Measurements from ENCODE around the gene THOC2.

The THOC2 gene

GRCh38 chrX:123607806-123608205 is 125.0 kb downstream of the THOC2 start:
- TF ChIP-seq ZNF384 (IDR thresholded peaks at IDR 0.05) (no peak), NFRKB (IDR thresholded peaks at IDR 0.05) (no peak), SP1 (IDR thresholded peaks at IDR 0.05) (no peak)
- POLR2A ChIA-PET, result no interaction called here
- CTCF ChIA-PET, result no interaction called here
- no peak for DNase-seq (ENCODE audit: extremely low spot score)

DNA sequence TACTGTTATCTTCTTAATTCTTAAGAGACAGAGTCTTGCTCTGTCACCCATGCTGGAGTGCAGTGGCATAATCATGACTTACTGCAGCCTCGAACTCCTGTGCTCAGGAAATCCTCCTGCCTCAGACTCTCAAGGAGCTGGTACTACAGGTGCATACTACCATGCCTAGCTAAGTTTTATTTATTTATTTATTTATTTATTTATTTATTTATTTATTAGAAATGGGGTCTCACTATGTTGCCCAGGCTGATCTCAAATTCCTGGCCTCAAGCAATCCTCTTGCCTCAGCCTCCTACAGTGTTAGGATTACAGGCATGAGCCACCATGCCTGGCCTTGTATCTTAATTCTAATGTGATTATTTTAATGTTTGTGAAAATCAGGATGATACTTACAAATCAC is 125.6 kb downstream of the THOC2 start:
- DNase-seq (ENCODE audit: extremely low spot score), result no peak
- POLR2A ChIA-PET, result no interaction called here
- TF ChIP-seq L3MBTL2 (conservative IDR thresholded peaks at IDR 0.05), result no peak
- TF ChIP-seq CTBP1 (IDR thresholded peaks at IDR 0.05; ENCODE audit: borderline replicate concordance), result no peak
- no peak for TF ChIP-seq TARDBP (IDR thresholded peaks at IDR 0.05)
- no peak for TF ChIP-seq HDGF (IDR thresholded peaks at IDR 0.05; ENCODE audit: borderline replicate concordance)
- no peak for TF ChIP-seq NFRKB (IDR thresholded peaks at IDR 0.05)
- no peak for TF ChIP-seq BHLHE40 (IDR thresholded peaks at IDR 0.05; ENCODE audit: borderline replicate concordance)
- no peak for TF ChIP-seq FOXA1 (IDR thresholded peaks at IDR 0.05)
- no peak for TF ChIP-seq LEF1 (IDR thresholded peaks at IDR 0.05; ENCODE audit: borderline replicate concordance)
- TF ChIP-seq ELF4 (IDR thresholded peaks at IDR 0.05), result no peak
- no peak for TF ChIP-seq FOXM1 (IDR thresholded peaks at IDR 0.05; ENCODE audit: borderline replicate concordance)
- TF ChIP-seq FOXK2 (IDR thresholded peaks at IDR 0.05), result no peak
- no peak for TF ChIP-seq PKNOX1 (IDR thresholded peaks at IDR 0.05)
- no peak for TF ChIP-seq SP1 (IDR thresholded peaks at IDR 0.05)
- no peak for TF ChIP-seq ZNF384 (IDR thresholded peaks at IDR 0.05)
- no peak for TF ChIP-seq ARNT (IDR thresholded peaks at IDR 0.05)
- TF ChIP-seq SUZ12 (IDR thresholded peaks at IDR 0.05), result no peak
- CTCF ChIA-PET, result no interaction called here

GRCh38 chrX:123603491-123603890 is 129.4 kb downstream of the THOC2 start:
- CTCF ChIA-PET, result no interaction called here
- TF ChIP-seq TARDBP (IDR thresholded peaks at IDR 0.05) (no peak), FOXM1 (IDR thresholded peaks at IDR 0.05; ENCODE audit: borderline replicate concordance) (no peak), LEF1 (IDR thresholded peaks at IDR 0.05; ENCODE audit: borderline replicate concordance) (no peak), ELF4 (IDR thresholded peaks at IDR 0.05) (no peak), PKNOX1 (IDR thresholded peaks at IDR 0.05) (no peak), FOXK2 (IDR thresholded peaks at IDR 0.05) (no peak), SUZ12 (IDR thresholded peaks at IDR 0.05) (no peak), HDGF (IDR thresholded peaks at IDR 0.05; ENCODE audit: borderline replicate concordance) (no peak), SP1 (IDR thresholded peaks at IDR 0.05) (no peak)
- DNase-seq (ENCODE audit: extremely low spot score), result no peak
- POLR2A ChIA-PET, result no interaction called here

DNA sequence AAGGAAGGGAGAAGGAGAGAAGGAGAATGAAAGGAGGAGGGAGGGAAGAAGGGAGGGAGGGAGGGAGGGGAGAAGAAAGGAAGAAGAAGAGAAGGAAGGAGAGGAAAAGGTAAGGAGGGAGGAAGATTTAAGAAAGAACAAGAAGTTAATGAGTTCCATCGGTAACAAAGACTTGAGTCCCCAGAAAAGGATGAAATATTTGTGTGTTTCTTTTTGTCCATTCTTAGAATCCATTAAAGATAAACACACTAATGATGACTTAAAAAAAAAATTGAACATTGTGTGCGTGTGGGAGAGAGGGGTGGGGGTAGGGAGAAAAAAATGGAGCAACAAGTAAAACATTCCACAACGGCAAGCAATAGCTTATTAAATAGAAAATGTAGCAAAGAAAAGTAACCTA is 131.4 kb downstream of the THOC2 start:
- ChIA-PET CTCF (no interaction called here), POLR2A (no interaction called here)
- DNase-seq (ENCODE audit: extremely low spot score), result no peak
- no peak for TF ChIP-seq HDGF (IDR thresholded peaks at IDR 0.05; ENCODE audit: borderline replicate concordance)
- no peak for TF ChIP-seq FOXM1 (IDR thresholded peaks at IDR 0.05; ENCODE audit: borderline replicate concordance)
- TF ChIP-seq ZNF384 (IDR thresholded peaks at IDR 0.05), result no peak
- no peak for TF ChIP-seq SP1 (IDR thresholded peaks at IDR 0.05)
- no peak for TF ChIP-seq NFRKB (IDR thresholded peaks at IDR 0.05)
- no peak for TF ChIP-seq FOXK2 (IDR thresholded peaks at IDR 0.05)
- no peak for TF ChIP-seq ARNT (IDR thresholded peaks at IDR 0.05)
- TF ChIP-seq PKNOX1 (IDR thresholded peaks at IDR 0.05), result no peak
- TF ChIP-seq CTBP1 (IDR thresholded peaks at IDR 0.05; ENCODE audit: borderline replicate concordance), result no peak
- no peak for TF ChIP-seq FOXA1 (IDR thresholded peaks at IDR 0.05)
- no peak for TF ChIP-seq LEF1 (IDR thresholded peaks at IDR 0.05; ENCODE audit: borderline replicate concordance)
- no peak for TF ChIP-seq BHLHE40 (IDR thresholded peaks at IDR 0.05; ENCODE audit: borderline replicate concordance)
- TF ChIP-seq TARDBP (IDR thresholded peaks at IDR 0.05), result no peak
- no peak for TF ChIP-seq SUZ12 (IDR thresholded peaks at IDR 0.05)
- no peak for TF ChIP-seq ELF4 (IDR thresholded peaks at IDR 0.05)
- no peak for TF ChIP-seq L3MBTL2 (conservative IDR thresholded peaks at IDR 0.05)

GRCh38 chrX:123600181-123600580 is 132.7 kb downstream of the THOC2 start:
- ChIA-PET CTCF (no interaction called here), POLR2A (no interaction called here)
- TF ChIP-seq L3MBTL2 (conservative IDR thresholded peaks at IDR 0.05) (no peak), SUZ12 (IDR thresholded peaks at IDR 0.05) (no peak), ARNT (IDR thresholded peaks at IDR 0.05) (no peak), FOXK2 (IDR thresholded peaks at IDR 0.05) (no peak)
- no peak for DNase-seq (ENCODE audit: extremely low spot score)

GRCh38 chrX:123590842-123591486 is 141.9 kb downstream of the THOC2 start:
- ChIA-PET POLR2A (no interaction called here), CTCF (no interaction called here)
- no peak for DNase-seq (ENCODE audit: extremely low spot score)
- TF ChIP-seq HDGF (IDR thresholded peaks at IDR 0.05; ENCODE audit: borderline replicate concordance) (no peak), FOXA1 (IDR thresholded peaks at IDR 0.05) (no peak), TARDBP (IDR thresholded peaks at IDR 0.05) (no peak), ARNT (IDR thresholded peaks at IDR 0.05) (no peak), PKNOX1 (IDR thresholded peaks at IDR 0.05) (no peak), SUZ12 (IDR thresholded peaks at IDR 0.05) (no peak), CTBP1 (IDR thresholded peaks at IDR 0.05; ENCODE audit: borderline replicate concordance) (no peak), L3MBTL2 (conservative IDR thresholded peaks at IDR 0.05) (no peak), FOXM1 (IDR thresholded peaks at IDR 0.05; ENCODE audit: borderline replicate concordance) (no peak)

All from HEK293T (cell line).